HL-60 (cell line): ENCODE data around the gene SLC41A3.

ENCODE experiments used
- GABPA ChIP-seq: IDR thresholded peaks from 2 replicates; pipeline ENCODE4 v1.6.1; 2012; ENCODE audit warnings: low read depth
- POLR2AphosphoS5 ChIP-seq: IDR thresholded peaks from 2 replicates; pipeline ENCODE4 v1.6.1; 2012; ENCODE audit warnings: low read depth
- TF ChIP-seq, protein P1 (sequence below): IDR thresholded peaks from one replicate; pipeline ENCODE4 v1.5.1; 2011; ENCODE audit warnings: low read length, control low read depth, inconsistent platforms; ENCODE audit not compliant: insufficient read depth
- TF ChIP-seq, protein P2 (sequence below): IDR thresholded peaks from 2 replicates; pipeline ENCODE4 v1.6.1; 2012; ENCODE audit warnings: low read depth; ENCODE audit not compliant: insufficient replicate concordance

DNA sequence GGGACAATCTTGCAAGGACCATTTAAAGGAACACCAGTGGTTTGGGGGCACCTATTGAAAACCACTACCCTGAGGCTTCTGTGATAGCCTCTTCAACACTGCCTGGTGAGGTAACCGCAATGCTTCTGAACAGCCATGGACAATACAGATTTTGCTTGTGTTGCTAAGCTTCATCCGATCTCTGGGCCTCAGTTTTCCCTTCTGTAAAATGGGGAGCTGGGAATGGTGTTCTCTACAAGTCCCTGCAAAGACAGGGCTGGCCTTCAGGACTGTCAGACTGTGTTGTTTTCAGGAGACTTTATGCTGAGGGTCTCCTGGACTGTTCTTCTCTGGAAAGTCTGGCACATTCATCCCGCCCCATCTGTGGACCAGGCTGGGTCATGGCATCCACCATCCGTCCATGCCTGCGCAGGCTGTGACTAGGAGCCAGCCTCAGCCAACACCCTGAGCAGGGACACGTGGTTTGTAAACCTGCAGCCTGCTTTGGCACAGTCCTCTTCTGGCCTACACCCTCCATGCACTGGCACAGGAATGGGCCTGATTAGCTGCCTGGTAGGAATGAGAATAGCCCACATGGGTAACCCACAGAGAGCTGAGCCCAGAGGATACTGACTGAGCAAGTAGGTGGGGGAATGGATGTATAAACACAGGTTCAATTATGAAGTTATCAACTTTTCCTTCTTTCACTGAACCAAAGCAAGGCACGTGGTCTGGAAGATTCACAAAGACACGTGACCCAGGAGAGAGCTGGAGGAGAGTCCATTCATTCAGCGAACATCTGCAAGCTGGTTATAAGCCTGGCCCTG, 59.7 kb downstream of the SLC41A3 start:
- TF ChIP-seq, protein P1, sequence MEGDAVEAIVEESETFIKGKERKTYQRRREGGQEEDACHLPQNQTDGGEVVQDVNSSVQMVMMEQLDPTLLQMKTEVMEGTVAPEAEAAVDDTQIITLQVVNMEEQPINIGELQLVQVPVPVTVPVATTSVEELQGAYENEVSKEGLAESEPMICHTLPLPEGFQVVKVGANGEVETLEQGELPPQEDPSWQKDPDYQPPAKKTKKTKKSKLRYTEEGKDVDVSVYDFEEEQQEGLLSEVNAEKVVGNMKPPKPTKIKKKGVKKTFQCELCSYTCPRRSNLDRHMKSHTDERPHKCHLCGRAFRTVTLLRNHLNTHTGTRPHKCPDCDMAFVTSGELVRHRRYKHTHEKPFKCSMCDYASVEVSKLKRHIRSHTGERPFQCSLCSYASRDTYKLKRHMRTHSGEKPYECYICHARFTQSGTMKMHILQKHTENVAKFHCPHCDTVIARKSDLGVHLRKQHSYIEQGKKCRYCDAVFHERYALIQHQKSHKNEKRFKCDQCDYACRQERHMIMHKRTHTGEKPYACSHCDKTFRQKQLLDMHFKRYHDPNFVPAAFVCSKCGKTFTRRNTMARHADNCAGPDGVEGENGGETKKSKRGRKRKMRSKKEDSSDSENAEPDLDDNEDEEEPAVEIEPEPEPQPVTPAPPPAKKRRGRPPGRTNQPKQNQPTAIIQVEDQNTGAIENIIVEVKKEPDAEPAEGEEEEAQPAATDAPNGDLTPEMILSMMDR: no peak
- no peak for TF ChIP-seq POLR2AphosphoS5
- TF ChIP-seq, protein P2, sequence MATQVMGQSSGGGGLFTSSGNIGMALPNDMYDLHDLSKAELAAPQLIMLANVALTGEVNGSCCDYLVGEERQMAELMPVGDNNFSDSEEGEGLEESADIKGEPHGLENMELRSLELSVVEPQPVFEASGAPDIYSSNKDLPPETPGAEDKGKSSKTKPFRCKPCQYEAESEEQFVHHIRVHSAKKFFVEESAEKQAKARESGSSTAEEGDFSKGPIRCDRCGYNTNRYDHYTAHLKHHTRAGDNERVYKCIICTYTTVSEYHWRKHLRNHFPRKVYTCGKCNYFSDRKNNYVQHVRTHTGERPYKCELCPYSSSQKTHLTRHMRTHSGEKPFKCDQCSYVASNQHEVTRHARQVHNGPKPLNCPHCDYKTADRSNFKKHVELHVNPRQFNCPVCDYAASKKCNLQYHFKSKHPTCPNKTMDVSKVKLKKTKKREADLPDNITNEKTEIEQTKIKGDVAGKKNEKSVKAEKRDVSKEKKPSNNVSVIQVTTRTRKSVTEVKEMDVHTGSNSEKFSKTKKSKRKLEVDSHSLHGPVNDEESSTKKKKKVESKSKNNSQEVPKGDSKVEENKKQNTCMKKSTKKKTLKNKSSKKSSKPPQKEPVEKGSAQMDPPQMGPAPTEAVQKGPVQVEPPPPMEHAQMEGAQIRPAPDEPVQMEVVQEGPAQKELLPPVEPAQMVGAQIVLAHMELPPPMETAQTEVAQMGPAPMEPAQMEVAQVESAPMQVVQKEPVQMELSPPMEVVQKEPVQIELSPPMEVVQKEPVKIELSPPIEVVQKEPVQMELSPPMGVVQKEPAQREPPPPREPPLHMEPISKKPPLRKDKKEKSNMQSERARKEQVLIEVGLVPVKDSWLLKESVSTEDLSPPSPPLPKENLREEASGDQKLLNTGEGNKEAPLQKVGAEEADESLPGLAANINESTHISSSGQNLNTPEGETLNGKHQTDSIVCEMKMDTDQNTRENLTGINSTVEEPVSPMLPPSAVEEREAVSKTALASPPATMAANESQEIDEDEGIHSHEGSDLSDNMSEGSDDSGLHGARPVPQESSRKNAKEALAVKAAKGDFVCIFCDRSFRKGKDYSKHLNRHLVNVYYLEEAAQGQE: no peak
- TF ChIP-seq GABPA: no peak
